HCT116 (cell line): ENCODE measurements around the gene CNTNAP2. TPM values are rescaled to one million over a fixed set of nuclear protein-coding genes. Genes with fewer than 3 reads are reported as not detected.

Experiments used
- ATAC-seq: fragments of 200-7000 bp; cut with Tn5 transposase; 2 replicates; pipeline ENCODE4 v1.9.1; 2020; ENCODE audit warnings: mild to moderate bottlenecking, moderate library complexity
- BruUV-seq: library from RNA; stranded (reverse); fragments of 400-500 nt; replicated peaks from 2 replicates; lab custom pipeline; 2021; lab: Mats Ljungman, UMichigan
- CTCF ChIA-PET: fragments of 300-600 bp; sonication (Branson Sonifier 250); formaldehyde crosslinking; loops from one replicate; lab custom pipeline; 2021; ENCODE audit warnings: antibody characterized with exemption; lab: Charles Lee
- POLR2A ChIA-PET: fragments of 300-600, 350-600 bp; sonication (Branson Sonifier 250); formaldehyde crosslinking; loops from one replicate; lab custom pipeline; 2021; ENCODE audit warnings: antibody characterized with exemption; lab: Charles Lee
- RAD21 ChIA-PET, 2 experiments: fragments of 300-600 bp; sonication (Branson Sonifier 250); formaldehyde crosslinking; loops; one replicate each; lab custom pipeline; 2023; ENCODE audit warnings: low total read pairs in 2 of 2; ENCODE audit not compliant: uncharacterized antibody in 2 of 2, unreplicated experiment in 2 of 2, low non-redundant PET in 1 of 2; lab: Charles Lee
- DNase-seq: peaks from one replicate; pipeline ENCODE4 v3.0.0-alpha.2; 2010; ENCODE audit warnings: low read depth, low spot score
- H2AFZ ChIP-seq: fragments of 200-600 bp; shearing (Covaris generic), sonication (generic); 2 replicates; pipeline ENCODE4 v1.6.1; 2017; ENCODE audit warnings: low read depth, mixed run types, mixed read lengths, antibody characterized with exemption, low read length; ENCODE audit not compliant: poor library complexity, severe bottlenecking
- H3K27ac ChIP-seq: 2 replicates; pipeline ENCODE4 v1.5.1; 2012; ENCODE audit warnings: low read depth, low read length
- H3K27me3 ChIP-seq: fragments of 200-600 bp; sonication (generic); 2 replicates; pipeline ENCODE4 v1.6.1; 2016; ENCODE audit warnings: mixed run types, low read length, mixed read lengths; ENCODE audit not compliant: insufficient read depth
- H3K36me3 ChIP-seq, 2 experiments: fragments of 200-500 bp in 1 of 2; fragments of 200-600 bp in 1 of 2; sonication (Bioruptor generic) in 1 of 2; sonication (generic) in 1 of 2; 2 replicates each; pipeline versions ENCODE4 v1.5.1 to v1.6.1; 2014 to 2016; ENCODE audit warnings: low read length in 2 of 2, inconsistent platforms in 1 of 2, mixed read lengths in 1 of 2, mixed run types in 1 of 2; ENCODE audit not compliant: insufficient read depth in 2 of 2, control insufficient read depth in 1 of 2
- H3K4me1 ChIP-seq, 2 experiments: fragments of 200-600 bp in 1 of 2; sonication (generic) in 1 of 2; 2 replicates each; pipeline versions ENCODE4 v1.5.1 to v1.6.1; 2012 to 2017; ENCODE audit warnings: low read length in 2 of 2, inconsistent platforms in 1 of 2, mild to moderate bottlenecking in 1 of 2, mixed read lengths in 1 of 2, mixed run types in 1 of 2, moderate library complexity in 1 of 2; ENCODE audit not compliant: insufficient read depth in 2 of 2, control insufficient read depth in 1 of 2
- H3K4me2 ChIP-seq: fragments of 200-600 bp; sonication (generic); 2 replicates; pipeline ENCODE4 v1.6.1; 2017; ENCODE audit warnings: mixed run types, low read length, mixed read lengths
- H3K4me3 ChIP-seq, 2 experiments: fragments of 200-600 bp in 1 of 2; sonication (generic) in 1 of 2; replicated peaks in 1 of 2; 2 replicates each; pipeline ENCODE4 v1.5.1; 2011 to 2016; ENCODE audit warnings: low read length in 2 of 2, control low read depth in 1 of 2, low read depth in 1 of 2, mild to moderate bottlenecking in 1 of 2, mixed read lengths in 1 of 2, mixed run types in 1 of 2
- H3K79me2 ChIP-seq: fragments of 200-600 bp; sonication (generic); 2 replicates; pipeline ENCODE4 v1.6.1; 2017; ENCODE audit warnings: mild to moderate bottlenecking, mixed run types, low read length, moderate library complexity, mixed read lengths; ENCODE audit not compliant: insufficient read depth
- H3K9ac ChIP-seq: fragments of 200-600 bp; sonication (generic); 2 replicates; pipeline ENCODE4 v1.6.1; 2016; ENCODE audit warnings: low read length, mixed read lengths
- H3K9me2 ChIP-seq: fragments of 200-600 bp; sonication (generic), shearing (Covaris generic); 2 replicates; pipeline ENCODE4 v1.6.1; 2017; ENCODE audit warnings: mixed run types, mild to moderate bottlenecking, moderate library complexity; ENCODE audit not compliant: insufficient read depth
- H3K9me3 ChIP-seq, 2 experiments: fragments of 200-500 bp in 1 of 2; fragments of 200-600 bp in 1 of 2; sonication (Bioruptor generic) in 1 of 2; sonication (generic) in 1 of 2; 2 replicates each; pipeline ENCODE4 v1.6.1; 2014 to 2017; ENCODE audit warnings: low read length in 2 of 2, mixed read lengths in 2 of 2, inconsistent platforms in 1 of 2, low read depth in 1 of 2, mild to moderate bottlenecking in 1 of 2, mixed run types in 1 of 2, moderate library complexity in 1 of 2; ENCODE audit not compliant: control insufficient read depth in 1 of 2, insufficient read depth in 1 of 2
- H4K20me1 ChIP-seq: fragments of 200-600 bp; sonication (generic), shearing (Covaris generic); 2 replicates; pipeline ENCODE4 v1.6.1; 2017; ENCODE audit warnings: mixed run types, mild to moderate bottlenecking, moderate library complexity; ENCODE audit not compliant: insufficient read depth
- CBX3 ChIP-seq: IDR thresholded peaks from 2 replicates; pipeline ENCODE4 v1.6.1; 2012; ENCODE audit warnings: low read depth
- CEBPB ChIP-seq: IDR thresholded peaks from 2 replicates; pipeline ENCODE4 v1.6.1; 2012; ENCODE audit warnings: low read depth
- FOSL1 ChIP-seq: IDR thresholded peaks from 2 replicates; pipeline ENCODE4 v1.6.1; 2012; ENCODE audit warnings: low read depth
- JUND ChIP-seq: IDR thresholded peaks from 2 replicates; pipeline ENCODE4 v1.6.1; 2012
- POLR2A ChIP-seq: IDR thresholded peaks from 2 replicates; pipeline ENCODE4 v1.7.0; 2011; ENCODE audit warnings: borderline replicate concordance; ENCODE audit not compliant: insufficient read depth, insufficient read length; ENCODE audit errors: extremely low read depth
- SP1 ChIP-seq: IDR thresholded peaks from 2 replicates; pipeline ENCODE4 v1.6.1; 2012; ENCODE audit warnings: low read depth
- SRF ChIP-seq: IDR thresholded peaks from 2 replicates; pipeline ENCODE4 v1.6.1; 2012; ENCODE audit warnings: low read depth
- YY1 ChIP-seq: IDR thresholded peaks from 2 replicates; pipeline ENCODE4 v1.6.1; 2011; ENCODE audit warnings: low read length, low read depth, moderate library complexity, mild to moderate bottlenecking; ENCODE audit not compliant: insufficient replicate concordance; ENCODE audit errors: extremely low read depth
- ZFX ChIP-seq: fragments of 450-650 bp; IDR thresholded peaks from 2 replicates; pipeline ENCODE4 v1.6.1; 2017
- intact Hi-C: fragments of 100-400 bp; cut with micrococcal nuclease; formaldehyde crosslinking; loops from 2 replicates; pipeline ENCODE4 v1.10.0; 2022
- total RNA-seq: library from RNA; stranded (reverse); gene quantifications from one replicate; pipeline ENCODE4 v1.2.1, GENCODE V29; 2021; ENCODE audit not compliant: unreplicated experiment
- TF ChIP-seq, protein P1 (sequence below): IDR thresholded peaks from 2 replicates; pipeline ENCODE4 v1.6.1; 2012

Gene CNTNAP2
- total RNA-seq, 1 experiment from 2014 or later = 0.37 TPM

DNA sequence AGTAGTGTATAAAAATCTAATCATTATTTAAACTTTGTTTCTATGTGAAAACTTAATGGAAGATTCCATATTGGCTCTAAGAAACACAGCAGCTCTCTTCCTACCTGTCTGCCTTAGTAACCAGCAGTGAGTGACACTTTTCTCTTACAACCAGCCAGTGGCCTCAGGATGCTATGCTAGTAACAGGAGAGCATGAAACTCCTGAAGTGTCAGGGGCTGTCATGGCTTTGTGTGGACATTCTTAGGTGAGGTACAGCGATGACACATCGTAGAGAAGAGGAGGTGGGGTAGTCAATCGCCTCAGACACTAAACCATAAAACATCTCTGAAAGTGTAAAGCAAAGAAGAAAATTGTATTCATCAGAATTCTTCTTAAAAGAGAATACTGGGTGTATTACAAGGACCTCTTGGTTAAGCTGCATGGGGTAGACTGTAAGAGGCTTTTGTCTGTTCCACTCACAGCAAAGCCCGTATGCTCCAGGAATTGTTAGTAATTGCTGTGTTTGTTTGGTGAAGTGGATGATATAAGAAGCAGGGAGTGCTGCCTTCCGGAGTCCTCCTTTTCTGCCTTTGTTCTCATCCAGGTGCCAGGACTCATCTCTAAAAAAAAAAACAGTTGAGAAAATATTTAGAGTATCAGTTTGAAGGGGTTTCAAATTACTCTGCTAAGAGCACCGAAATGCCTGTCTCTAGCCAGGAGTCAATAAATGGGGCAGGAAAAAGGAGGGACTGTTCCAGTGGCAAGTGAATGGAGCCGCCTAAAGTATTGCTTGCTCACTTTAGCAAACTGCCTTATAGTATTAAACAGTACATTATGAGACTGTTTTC, 518.8 kb downstream of the CNTNAP2 start:
- H2AFZ ChIP-seq = no peak overlapping the region
- H3K4me2 ChIP-seq = no peak overlapping the region
- H3K27ac ChIP-seq = no peak overlapping the region
- POLR2A ChIA-PET = no interaction called here
- H3K9ac ChIP-seq = no peak overlapping the region
- no peaks in the 10 kb centered on the region for H4K20me1 ChIP-seq
- DNase-seq (no peak), ATAC-seq (no peak)
- intact Hi-C loops = no loop called here
- no peaks in the 10 kb centered on the region for H3K79me2 ChIP-seq
- RAD21 ChIA-PET = no interaction called here
- no peaks in the 10 kb centered on the region for H3K4me1 ChIP-seq
- no TSS peak for BruUV-seq
- H3K9me2 ChIP-seq = no peaks in the 10 kb centered on the region
- TF ChIP-seq FOSL1 = no peak
- TF ChIP-seq CBX3 = no peak
- no peak for TF ChIP-seq YY1
- no peak for TF ChIP-seq ZFX
- no peaks in the 10 kb centered on the region for H3K36me3 ChIP-seq
- H3K4me3 ChIP-seq = no peak overlapping the region
- CTCF ChIA-PET = no interaction called here
- H3K9me3 ChIP-seq = peaks cover 7 to 21% of the 10 kb centered on the region in 2 experiments; a peak in 2 of 4 replicates
- H3K27me3 ChIP-seq = no peaks in the 10 kb centered on the region

DNA sequence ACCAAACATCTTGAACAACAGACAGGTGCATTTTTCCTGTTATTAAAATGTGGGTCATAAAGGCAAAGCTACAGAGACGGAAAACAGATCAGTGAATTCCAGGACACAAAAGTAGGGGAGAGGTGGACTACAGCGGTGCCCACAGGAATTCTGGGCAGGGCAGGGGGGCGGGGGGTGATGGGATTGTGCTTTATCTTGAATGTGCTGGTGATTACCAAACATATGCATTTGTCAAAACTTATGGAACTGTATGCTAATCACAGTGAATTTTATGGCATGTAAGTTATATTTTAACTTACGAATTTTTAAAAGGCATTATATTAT, 519.4 kb downstream of the CNTNAP2 start:
- H3K4me2 ChIP-seq = no peak overlapping the region
- H3K36me3 ChIP-seq = no peaks in the 10 kb centered on the region
- H3K9ac ChIP-seq = no peak overlapping the region
- H3K9me2 ChIP-seq = no peaks in the 10 kb centered on the region
- no peak for DNase-seq
- no peaks in the 10 kb centered on the region for H4K20me1 ChIP-seq
- H3K4me3 ChIP-seq = no peak overlapping the region
- RAD21 ChIA-PET = no interaction called here
- no peaks in the 10 kb centered on the region for H3K27me3 ChIP-seq
- no peaks in the 10 kb centered on the region for H3K4me1 ChIP-seq
- H3K9me3 ChIP-seq = peaks cover 7 to 21% of the 10 kb centered on the region in 2 experiments; a peak in 2 of 4 replicates
- BruUV-seq = no TSS peak
- CTCF ChIA-PET = no interaction called here
- H3K79me2 ChIP-seq = no peaks in the 10 kb centered on the region
- intact Hi-C loops = no loop called here
- H2AFZ ChIP-seq = no peak overlapping the region
- no peak for TF ChIP-seq SRF
- no peak for TF ChIP-seq ZFX
- TF ChIP-seq, protein P1, sequence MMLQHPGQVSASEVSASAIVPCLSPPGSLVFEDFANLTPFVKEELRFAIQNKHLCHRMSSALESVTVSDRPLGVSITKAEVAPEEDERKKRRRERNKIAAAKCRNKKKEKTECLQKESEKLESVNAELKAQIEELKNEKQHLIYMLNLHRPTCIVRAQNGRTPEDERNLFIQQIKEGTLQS = no peak
- no peak for TF ChIP-seq CBX3
- TF ChIP-seq SP1 = no peak
- TF ChIP-seq POLR2A = no peak
- no peak for TF ChIP-seq JUND
- TF ChIP-seq CEBPB = no peak
- TF ChIP-seq, all 23 proteins: peak for 0
- no peak overlapping the region for H3K27ac ChIP-seq
- POLR2A ChIA-PET = no interaction called here
- ATAC-seq = no peak
